ENCODE data around the gene SPDYE16.
"Not testable (repeated sequence)": the region's sequence is repeated elsewhere in the genome, so short reads cannot be mapped to it uniquely, and the experiment has no call there.

The SPDYE16 gene

GRCh38 chr7:76567753-76568152 lies 24.7 kb upstream of the SPDYE16 start:
- not testable (repeated sequence) for DNase-seq (ENCODE audit: low read depth in 1 of 2, low spot score in 1 of 2); H3K27ac ChIP-seq (replicated peaks); H3K4me3 ChIP-seq (replicated peaks; ENCODE audit: insufficient read depth, low read length); H3K27me3 ChIP-seq (ENCODE audit: insufficient read depth, poor library complexity, severe bottlenecking)

GRCh38 chr7:76567311-76567710 lies 24.2 kb upstream of the SPDYE16 start:
- H3K4me3 ChIP-seq (replicated peaks; ENCODE audit: insufficient read depth, low read length); H3K27me3 ChIP-seq (ENCODE audit: insufficient read depth, poor library complexity, severe bottlenecking); DNase-seq (ENCODE audit: low read depth in 1 of 2, low spot score in 1 of 2); H3K27ac ChIP-seq (replicated peaks): not testable (repeated sequence)

- not testable (repeated sequence) for DNase-seq (ENCODE audit: low read depth in 1 of 2, low spot score in 1 of 2); H3K27ac ChIP-seq (replicated peaks); H3K27me3 ChIP-seq (ENCODE audit: insufficient read depth, poor library complexity, severe bottlenecking); H3K4me3 ChIP-seq (replicated peaks; ENCODE audit: insufficient read depth, low read length)
Observed at GRCh38 chr7:76565001-76565400, 21.9 kb upstream of the SPDYE16 start.

GRCh38 chr7:76561342-76561741 lies 18.2 kb upstream of the SPDYE16 start:
- H3K27me3 ChIP-seq (ENCODE audit: insufficient read depth, poor library complexity, severe bottlenecking); H3K27ac ChIP-seq (replicated peaks); H3K4me3 ChIP-seq (replicated peaks; ENCODE audit: insufficient read depth, low read length); DNase-seq (ENCODE audit: low read depth in 1 of 2, low spot score in 1 of 2): not testable (repeated sequence)

GRCh38 chr7:76560157-76560556 lies 17.1 kb upstream of the SPDYE16 start:
- not testable (repeated sequence) for DNase-seq (ENCODE audit: low read depth in 1 of 2, low spot score in 1 of 2); H3K27me3 ChIP-seq (ENCODE audit: insufficient read depth, poor library complexity, severe bottlenecking); H3K27ac ChIP-seq (replicated peaks); H3K4me3 ChIP-seq (replicated peaks; ENCODE audit: insufficient read depth, low read length)

- H3K4me3 ChIP-seq (replicated peaks; ENCODE audit: insufficient read depth, low read length); DNase-seq (ENCODE audit: low read depth in 1 of 2, low spot score in 1 of 2); H3K27ac ChIP-seq (replicated peaks); H3K27me3 ChIP-seq (ENCODE audit: insufficient read depth, poor library complexity, severe bottlenecking): not testable (repeated sequence)
Observed at GRCh38 chr7:76559685-76560084, 16.6 kb upstream of the SPDYE16 start.

- not testable (repeated sequence) for H3K27me3 ChIP-seq (ENCODE audit: insufficient read depth, poor library complexity, severe bottlenecking); DNase-seq (ENCODE audit: low read depth in 1 of 2, low spot score in 1 of 2); H3K4me3 ChIP-seq (replicated peaks; ENCODE audit: insufficient read depth, low read length); H3K27ac ChIP-seq (replicated peaks)
Observed at GRCh38 chr7:76551992-76552391, 8.9 kb upstream of the SPDYE16 start.

GRCh38 chr7:76549855-76550248 lies 6.8 kb upstream of the SPDYE16 start:
- H3K27ac ChIP-seq (replicated peaks), result peak overlapping the region; percentile 84
- H3K4me3 ChIP-seq (replicated peaks; ENCODE audit: insufficient read depth, low read length), result peak overlapping the region; percentile 76
- peak in 1 of 2 experiments; percentile 19 for DNase-seq (ENCODE audit: low read depth in 1 of 2, low spot score in 1 of 2)
- H3K27me3 ChIP-seq (ENCODE audit: insufficient read depth, poor library complexity, severe bottlenecking), result not testable (repeated sequence)

GRCh38 chr7:76549025-76549854 lies 6.1 kb upstream of the SPDYE16 start:
- Histone ChIP-seq H3K4me3 (replicated peaks; ENCODE audit: insufficient read depth, low read length) (peak overlapping the region; percentile 76), H3K27ac (replicated peaks) (peak overlapping the region; percentile 84)
- TF ChIP-seq POLR2AphosphoS5 (IDR thresholded peaks at IDR 0.05; ENCODE audit: low read depth) (peak; percentile 81), GABPA (IDR thresholded peaks at IDR 0.05; ENCODE audit: low read depth) (peak; percentile 71)
- DNase-seq (ENCODE audit: low read depth in 1 of 2, low spot score in 1 of 2), result peak; percentile 75 to 97
- not testable (repeated sequence) for H3K27me3 ChIP-seq (ENCODE audit: insufficient read depth, poor library complexity, severe bottlenecking)

GRCh38 chr7:76531643-76532042 lies 11.5 kb downstream of the SPDYE16 start:
- H3K27ac ChIP-seq (replicated peaks); H3K27me3 ChIP-seq (ENCODE audit: insufficient read depth, poor library complexity, severe bottlenecking); H3K4me3 ChIP-seq (replicated peaks; ENCODE audit: insufficient read depth, low read length); DNase-seq (ENCODE audit: low read depth in 1 of 2, low spot score in 1 of 2): not testable (repeated sequence)

GRCh38 chr7:76526183-76526582 lies 16.9 kb downstream of the SPDYE16 start:
- H3K4me3 ChIP-seq (replicated peaks; ENCODE audit: insufficient read depth, low read length); H3K27me3 ChIP-seq (ENCODE audit: insufficient read depth, poor library complexity, severe bottlenecking); DNase-seq (ENCODE audit: low read depth in 1 of 2, low spot score in 1 of 2); H3K27ac ChIP-seq (replicated peaks): not testable (repeated sequence)

- H3K27me3 ChIP-seq (ENCODE audit: insufficient read depth, poor library complexity, severe bottlenecking); DNase-seq (ENCODE audit: low read depth in 1 of 2, low spot score in 1 of 2); H3K4me3 ChIP-seq (replicated peaks; ENCODE audit: insufficient read depth, low read length); H3K27ac ChIP-seq (replicated peaks): not testable (repeated sequence)
Observed at GRCh38 chr7:76516932-76517331, 26.2 kb downstream of the SPDYE16 start.
